ENCODE data around the gene EIF2B2. TPM values are rescaled to one million over a fixed set of nuclear protein-coding genes. Genes with fewer than 3 reads are reported as not detected.

The EIF2B2 gene
- total and polyA plus RNA-seq, 9 of the 15 experiments (the other 6 are each of a cell fraction or from before 2014, with no cell fraction given): 10.6 to 94.1 (median 38.9) TPM

GRCh38 chr14:74955229-74956026 lies 47.3 kb upstream of the EIF2B2 start, which contains the start of gene PGF (continued):
- TF ChIP-seq TCF7 (IDR thresholded peaks at IDR 0.05; ENCODE audit: borderline replicate concordance) (no peak), CREB1 (IDR thresholded peaks at IDR 0.05) (no peak), CREB1 (CRISPR knock-in tag; IDR thresholded peaks at IDR 0.05) (no peak), ZNF77 (CRISPR knock-in tag; IDR thresholded peaks at IDR 0.05) (no peak), DPF2 (IDR thresholded peaks at IDR 0.05) (no peak), CHAMP1 (IDR thresholded peaks at IDR 0.05) (no peak), FOSL1 (tag; conservative IDR thresholded peaks at IDR 0.05) (no peak), KLF1 (tag; IDR thresholded peaks at IDR 0.05) (no peak), TEAD1 (CRISPR knock-in tag; IDR thresholded peaks at IDR 0.05) (no peak), LEF1 (IDR thresholded peaks at IDR 0.05) (no peak), ETV5 (CRISPR knock-in tag; IDR thresholded peaks at IDR 0.05; ENCODE audit: low read depth) (no peak), STAG1 (CRISPR knock-in tag; IDR thresholded peaks at IDR 0.05; ENCODE audit: borderline replicate concordance) (no peak), POLR2A (conservative IDR thresholded peaks at IDR 0.05) (no peak)
